OCI-LY1 (cell line): Measurements from ENCODE around the gene GC.
"Not testable (repeated sequence)": the region's sequence is repeated elsewhere in the genome, so short reads cannot be mapped to it uniquely, and the experiment has no call there.

Experiments used
- EZH2 ChIP-seq: fragments of 200-600 bp; sonication (generic), shearing (Covaris generic); IDR thresholded peaks from 2 replicates; pipeline ENCODE4 v1.8.0; 2017; ENCODE audit warnings: borderline replicate concordance, mixed run types, mild to moderate bottlenecking, antibody characterized with exemption, low read length, moderate library complexity, mixed read lengths
- TF ChIP-seq, protein P1 (sequence below): fragments of 200-600 bp; sonication (generic), shearing (Covaris generic); IDR thresholded peaks from 2 replicates; pipeline ENCODE4 v1.5.1; 2017; ENCODE audit warnings: mild to moderate bottlenecking, antibody characterized with exemption, low read length, moderate library complexity, mixed read lengths

DNA sequence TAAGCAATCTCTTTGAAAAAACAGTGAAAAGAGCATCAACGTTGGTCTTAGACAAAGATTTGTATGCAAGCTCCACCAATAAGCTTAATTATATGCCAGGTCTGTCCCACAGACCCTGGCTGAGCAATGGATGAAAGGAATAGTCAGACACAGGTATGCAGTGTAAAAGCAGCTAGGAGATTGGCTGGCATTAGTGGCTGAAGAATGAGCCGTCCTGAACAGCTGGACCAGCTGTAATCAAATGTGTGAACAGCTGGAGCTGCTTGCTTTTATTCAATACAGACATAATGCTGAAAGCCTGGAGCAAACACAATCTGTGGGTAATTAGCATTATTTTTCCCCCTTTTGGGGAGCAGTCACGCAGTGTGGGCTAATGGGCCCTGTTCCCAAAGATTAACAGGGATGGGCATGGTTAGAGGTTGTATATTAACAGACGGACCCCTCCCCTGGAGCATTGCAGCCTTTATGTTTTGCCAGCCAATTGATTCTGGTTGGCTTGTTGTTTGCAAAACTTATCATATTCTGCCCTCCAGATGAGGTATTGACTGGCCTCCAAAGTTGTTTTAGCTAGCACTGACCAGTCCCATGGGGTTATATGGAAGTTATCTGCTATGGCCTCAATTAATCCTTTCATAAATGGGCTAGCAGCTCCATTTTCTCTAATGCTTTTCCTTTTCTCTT is 20.3 kb upstream of the GC start:
- TF ChIP-seq, protein P1, sequence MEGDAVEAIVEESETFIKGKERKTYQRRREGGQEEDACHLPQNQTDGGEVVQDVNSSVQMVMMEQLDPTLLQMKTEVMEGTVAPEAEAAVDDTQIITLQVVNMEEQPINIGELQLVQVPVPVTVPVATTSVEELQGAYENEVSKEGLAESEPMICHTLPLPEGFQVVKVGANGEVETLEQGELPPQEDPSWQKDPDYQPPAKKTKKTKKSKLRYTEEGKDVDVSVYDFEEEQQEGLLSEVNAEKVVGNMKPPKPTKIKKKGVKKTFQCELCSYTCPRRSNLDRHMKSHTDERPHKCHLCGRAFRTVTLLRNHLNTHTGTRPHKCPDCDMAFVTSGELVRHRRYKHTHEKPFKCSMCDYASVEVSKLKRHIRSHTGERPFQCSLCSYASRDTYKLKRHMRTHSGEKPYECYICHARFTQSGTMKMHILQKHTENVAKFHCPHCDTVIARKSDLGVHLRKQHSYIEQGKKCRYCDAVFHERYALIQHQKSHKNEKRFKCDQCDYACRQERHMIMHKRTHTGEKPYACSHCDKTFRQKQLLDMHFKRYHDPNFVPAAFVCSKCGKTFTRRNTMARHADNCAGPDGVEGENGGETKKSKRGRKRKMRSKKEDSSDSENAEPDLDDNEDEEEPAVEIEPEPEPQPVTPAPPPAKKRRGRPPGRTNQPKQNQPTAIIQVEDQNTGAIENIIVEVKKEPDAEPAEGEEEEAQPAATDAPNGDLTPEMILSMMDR: not testable (repeated sequence)
- TF ChIP-seq EZH2: not testable (repeated sequence)
